Activated B cell treated with CpG ODN at 0.5 μM for 24 hours (primary cell): Measurements from ENCODE around the gene MMEL1. TPM values are rescaled to one million over a fixed set of nuclear protein-coding genes. Genes with fewer than 3 reads are reported as not detected.

Experiments
- ATAC-seq: fragments of 200-7000 bp; cut with Tn5 transposase; one replicate; pipeline ENCODE4 v1.10.0; 2021; ENCODE audit warnings: low read depth, mild to moderate bottlenecking, moderate library complexity
- CTCF ChIA-PET: fragments of 350-600 bp; sonication (Branson Sonifier 250); formaldehyde crosslinking; loops from one replicate; lab custom pipeline; 2021; ENCODE audit warnings: antibody characterized with exemption; lab: Charles Lee
- POLR2A ChIA-PET: fragments of 350-600 bp; sonication (Branson Sonifier 250); formaldehyde crosslinking; loops from one replicate; lab custom pipeline; 2021; ENCODE audit warnings: antibody characterized with exemption; lab: Charles Lee
- DNase-seq: peaks from one replicate; pipeline ENCODE4 v3.0.0; 2022
- H3K27ac Mint-ChIP-seq: one replicate; pipeline ENCODE4 v1.8.0; 2020; ENCODE audit warnings: mixed read lengths
- H3K27me3 Mint-ChIP-seq: one replicate; pipeline ENCODE4 v1.8.0; 2021; ENCODE audit warnings: mixed read lengths
- H3K36me3 Mint-ChIP-seq: one replicate; pipeline ENCODE4 v1.8.0; 2021; ENCODE audit warnings: low read depth, mixed read lengths
- H3K4me1 Mint-ChIP-seq: one replicate; pipeline ENCODE4 v1.8.0; 2021; ENCODE audit warnings: mixed read lengths
- H3K4me3 Mint-ChIP-seq: one replicate; pipeline ENCODE4 v1.8.0; 2020; ENCODE audit warnings: mild to moderate bottlenecking, mixed read lengths
- H3K9me3 Mint-ChIP-seq: one replicate; pipeline ENCODE4 v1.8.0; 2020; ENCODE audit warnings: mixed read lengths
- intact Hi-C: fragments of 100-400 bp; cut with micrococcal nuclease; formaldehyde crosslinking; loops from one replicate; pipeline ENCODE4 v1.15.1; 2024
- total RNA-seq: library from RNA; stranded (reverse); gene quantifications from 2 replicates; pipeline ENCODE4 v1.2.3, GENCODE V29; 2022
- TF ChIP-seq, protein P1 (sequence below): fragments of 200-600 bp; IDR thresholded peaks from one replicate; pipeline ENCODE4 v1.8.0; 2022; ENCODE audit warnings: antibody characterized with exemption, mild to moderate bottlenecking

Gene MMEL1
- total RNA-seq, 1 donor from 2014 or later: not detected

DNA sequence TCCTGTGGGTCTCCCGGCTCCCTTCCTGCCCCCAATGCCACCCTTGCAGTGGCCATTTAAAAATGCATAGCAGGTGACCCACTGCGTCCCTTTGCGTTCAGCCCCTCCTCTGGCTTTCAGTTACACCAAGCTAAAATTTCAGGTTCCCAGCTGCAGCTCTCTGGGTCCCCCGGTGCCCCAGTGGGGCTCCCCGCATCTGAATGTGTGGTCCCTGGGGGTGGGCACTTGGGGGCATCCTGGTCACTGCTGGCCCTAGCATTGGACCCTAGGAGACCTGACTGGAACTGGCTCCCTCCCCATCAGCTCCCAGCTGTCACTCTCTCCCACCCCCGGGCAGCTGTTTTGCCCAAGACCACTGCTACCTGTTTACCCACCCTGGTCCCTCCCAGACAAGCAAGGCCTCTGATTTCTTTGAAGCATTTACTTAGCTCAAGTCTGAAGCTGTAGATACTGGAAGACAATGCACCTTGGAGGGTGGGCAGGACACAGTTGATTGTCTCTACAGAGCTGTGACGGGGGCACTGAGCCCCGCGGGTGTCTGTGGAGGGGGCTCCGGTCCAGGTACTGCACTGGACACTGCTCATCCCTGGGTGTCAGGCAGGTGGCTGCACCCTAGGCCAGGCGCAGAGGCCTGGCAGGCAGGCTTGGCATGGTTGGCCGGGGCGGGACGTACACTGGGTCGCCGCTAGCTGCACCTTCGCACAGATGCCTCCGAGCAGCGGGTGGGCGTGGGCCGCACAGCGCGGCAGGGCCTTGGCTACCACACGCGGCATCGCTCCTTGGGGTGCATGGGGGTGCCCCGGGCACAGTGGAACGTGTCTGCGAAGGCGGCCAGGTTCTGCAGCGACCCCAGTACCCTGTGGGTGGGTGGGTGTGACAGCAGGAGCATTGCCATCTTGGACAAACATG is 42.3 kb downstream of the MMEL1 start:
- ChIA-PET POLR2A (no interaction called here), CTCF (no interaction called here)
- ATAC-seq: no peak
- DNase-seq: no peak
- Mint-ChIP-seq H3K4me1 (peaks cover 7% of the 10 kb centered on the region), H3K4me3 (no peak overlapping the region), H3K36me3 (peaks cover 2% of the 10 kb centered on the region), H3K27ac (no peak overlapping the region), H3K9me3 (no peaks in the 10 kb centered on the region), H3K27me3 (no peaks in the 10 kb centered on the region)
- intact Hi-C loops: no loop called here
- TF ChIP-seq, protein P1, sequence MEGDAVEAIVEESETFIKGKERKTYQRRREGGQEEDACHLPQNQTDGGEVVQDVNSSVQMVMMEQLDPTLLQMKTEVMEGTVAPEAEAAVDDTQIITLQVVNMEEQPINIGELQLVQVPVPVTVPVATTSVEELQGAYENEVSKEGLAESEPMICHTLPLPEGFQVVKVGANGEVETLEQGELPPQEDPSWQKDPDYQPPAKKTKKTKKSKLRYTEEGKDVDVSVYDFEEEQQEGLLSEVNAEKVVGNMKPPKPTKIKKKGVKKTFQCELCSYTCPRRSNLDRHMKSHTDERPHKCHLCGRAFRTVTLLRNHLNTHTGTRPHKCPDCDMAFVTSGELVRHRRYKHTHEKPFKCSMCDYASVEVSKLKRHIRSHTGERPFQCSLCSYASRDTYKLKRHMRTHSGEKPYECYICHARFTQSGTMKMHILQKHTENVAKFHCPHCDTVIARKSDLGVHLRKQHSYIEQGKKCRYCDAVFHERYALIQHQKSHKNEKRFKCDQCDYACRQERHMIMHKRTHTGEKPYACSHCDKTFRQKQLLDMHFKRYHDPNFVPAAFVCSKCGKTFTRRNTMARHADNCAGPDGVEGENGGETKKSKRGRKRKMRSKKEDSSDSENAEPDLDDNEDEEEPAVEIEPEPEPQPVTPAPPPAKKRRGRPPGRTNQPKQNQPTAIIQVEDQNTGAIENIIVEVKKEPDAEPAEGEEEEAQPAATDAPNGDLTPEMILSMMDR: no peak

DNA sequence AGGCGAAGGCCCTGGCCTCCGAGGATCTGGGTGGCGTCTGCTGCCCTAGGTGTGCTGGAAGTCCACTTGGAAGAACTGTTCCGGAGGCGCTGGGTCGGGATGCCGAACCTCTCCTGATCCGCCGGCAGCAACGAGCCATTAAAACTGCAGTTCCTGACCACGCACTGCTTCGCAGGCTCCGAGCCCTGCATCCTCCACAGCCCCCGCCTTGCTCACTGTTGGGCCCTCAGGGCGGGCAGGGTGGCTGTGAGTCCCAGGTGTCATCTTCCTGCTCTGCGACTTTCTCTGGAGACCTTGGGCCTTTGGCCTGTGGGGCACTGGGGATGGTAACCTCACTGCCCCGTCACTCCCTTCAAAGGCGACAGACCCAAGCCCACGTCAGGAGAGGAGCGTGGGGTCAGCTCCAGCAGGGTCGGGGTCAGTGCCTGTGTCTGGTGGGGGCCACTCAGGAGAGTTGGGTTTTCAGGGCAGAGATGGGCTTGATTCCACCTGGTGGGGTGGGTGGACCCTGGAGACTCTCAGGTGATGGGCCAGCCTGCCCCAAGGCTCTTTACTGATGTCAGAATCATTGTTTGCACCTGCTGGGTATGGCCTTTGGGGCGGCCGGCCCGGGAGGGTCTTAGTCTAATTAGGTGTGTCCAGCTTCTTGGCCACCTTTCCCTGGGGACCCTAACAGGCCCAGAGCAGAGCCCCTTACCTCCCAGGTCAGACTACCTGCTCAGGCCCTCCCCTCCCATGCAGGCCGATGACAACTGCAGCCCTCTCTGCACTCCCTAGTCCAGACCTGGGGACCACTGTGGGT is 43.2 kb downstream of the MMEL1 start:
- TF ChIP-seq, protein P1: no peak
- ATAC-seq (no peak), DNase-seq (no peak)
- intact Hi-C loops: loop anchor here (10.0 kb wide), 2 partner anchors 815 to 1315 kb away; partner anchors contain the start of genes C1orf174 and NADK
- no peak overlapping the region for H3K4me3 Mint-ChIP-seq
- ChIA-PET POLR2A (no interaction called here), CTCF (no interaction called here)
- no peaks in the 10 kb centered on the region for H3K9me3 Mint-ChIP-seq
- no peaks in the 10 kb centered on the region for H3K27me3 Mint-ChIP-seq
- H3K4me1 Mint-ChIP-seq: peaks cover 16% of the 10 kb centered on the region
- H3K36me3 Mint-ChIP-seq: peaks cover 2% of the 10 kb centered on the region
- H3K27ac Mint-ChIP-seq: no peak overlapping the region

DNA sequence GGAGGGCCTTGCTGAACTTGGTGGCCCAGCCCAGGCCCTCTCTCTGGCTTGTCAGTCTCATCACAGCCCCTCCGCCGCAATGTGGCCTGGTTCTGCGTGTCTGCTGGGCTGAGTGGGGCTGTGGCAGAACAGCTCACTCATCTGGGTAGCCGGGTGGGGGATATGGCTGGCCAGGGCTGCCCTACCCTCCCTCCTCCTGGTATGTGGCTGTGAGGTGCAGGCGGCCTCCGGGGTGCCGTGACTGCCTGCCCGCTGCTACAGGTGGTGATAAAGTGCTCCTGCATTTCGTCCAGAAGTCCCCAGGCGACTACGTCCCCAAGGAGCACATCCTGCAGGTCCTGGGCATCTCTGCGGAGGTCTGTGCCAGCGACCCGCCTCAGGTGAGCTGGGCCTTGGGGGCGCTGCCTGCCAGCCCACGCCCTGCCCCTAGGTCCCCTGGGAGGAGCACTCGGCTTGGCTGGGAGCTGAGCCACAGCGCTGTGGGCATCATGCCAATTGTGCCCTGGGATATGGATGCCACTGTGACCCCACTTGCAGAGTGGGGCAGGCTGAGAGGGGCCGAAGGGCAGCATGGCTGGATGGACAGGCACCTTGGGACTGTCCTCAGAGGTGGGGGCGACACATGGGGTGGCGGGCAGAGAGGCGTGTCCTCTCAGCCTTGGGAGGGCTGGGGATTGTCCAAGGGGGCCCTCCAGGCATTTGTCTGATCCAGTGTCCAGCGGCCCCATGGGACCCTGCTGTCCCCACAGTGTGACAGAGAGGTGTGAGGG is 44.0 kb downstream of the MMEL1 start:
- Mint-ChIP-seq H3K27ac (no peak overlapping the region), H3K4me1 (peaks cover 24% of the 10 kb centered on the region), H3K36me3 (peaks cover 2% of the 10 kb centered on the region), H3K27me3 (no peaks in the 10 kb centered on the region), H3K9me3 (no peaks in the 10 kb centered on the region), H3K4me3 (no peak overlapping the region)
- POLR2A ChIA-PET: interaction anchor here (4.0 kb wide), 1 partner anchor 11 kb away, joined by 55 read pairs; no protein-coding TSS in a partner anchor
- TF ChIP-seq, protein P1: no peak
- no peak for DNase-seq
- CTCF ChIA-PET: no interaction called here
- intact Hi-C loops: loop anchor here (10.0 kb wide), 2 partner anchors 814 to 1316 kb away; partner anchors contain the start of genes C1orf174 and NADK
- no peak for ATAC-seq

DNA sequence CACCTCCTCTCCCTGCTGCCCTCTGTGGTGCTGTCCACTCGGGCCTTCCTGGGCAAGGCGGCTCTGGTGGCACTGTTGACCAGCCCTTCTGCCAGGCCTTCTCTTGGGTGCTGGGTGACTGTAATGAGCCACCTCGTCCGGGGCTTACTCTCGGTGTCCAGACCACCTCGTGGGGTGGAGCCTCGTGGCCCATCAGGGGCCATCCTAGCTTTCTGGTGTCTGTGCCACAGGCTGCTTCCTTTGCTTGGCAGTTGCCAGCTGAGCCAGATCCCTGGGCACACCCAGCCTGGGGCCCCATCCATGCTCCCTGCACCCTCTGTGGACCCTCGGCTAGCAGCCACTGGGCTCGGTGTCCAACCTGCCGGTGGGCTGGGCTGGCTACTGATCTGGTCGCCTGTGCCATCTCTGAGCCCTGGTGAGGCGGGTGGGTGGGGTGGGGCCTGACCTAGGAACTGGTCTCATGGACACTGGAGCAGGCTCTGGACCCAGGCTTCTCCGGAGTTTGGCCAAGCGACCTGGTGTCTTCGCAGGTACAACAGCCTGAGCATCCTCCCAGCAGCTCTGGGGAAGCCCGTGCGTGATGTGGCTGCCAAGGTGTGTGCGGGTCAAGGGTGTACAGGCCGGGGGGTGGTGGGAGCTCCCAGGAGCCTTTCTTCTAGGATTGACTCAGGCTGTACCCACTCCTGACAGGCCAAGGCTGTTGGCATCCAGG is 44.8 kb downstream of the MMEL1 start:
- peak overlapping the region; percentile 78 for H3K4me3 Mint-ChIP-seq
- DNase-seq (no peak), ATAC-seq (no peak)
- intact Hi-C loops: loop anchor here (2.0 to 10.0 kb wide), 3 partner anchors 287 to 1317 kb away; partner anchors contain the start of genes C1orf174 and NADK
- H3K9me3 Mint-ChIP-seq: no peaks in the 10 kb centered on the region
- TF ChIP-seq, protein P1: no peak
- no peak overlapping the region for H3K27ac Mint-ChIP-seq
- ChIA-PET POLR2A (interaction anchor here (1.6 to 8.1 kb wide), 3 partner anchors 11 to 62 kb away, joined by 8 to 224 read pairs (median 55); partner anchors contain the start of genes PANK4 and TNFRSF14), CTCF (interaction anchor here (1.0 kb wide), 1 partner anchor 172 kb away, joined by 3 read pairs; no protein-coding TSS in a partner anchor)
- peaks cover 2% of the 10 kb centered on the region for H3K36me3 Mint-ChIP-seq
- peaks cover 32% of the 10 kb centered on the region for H3K4me1 Mint-ChIP-seq
- H3K27me3 Mint-ChIP-seq: no peaks in the 10 kb centered on the region
